A549 (cell line): ENCODE measurements around the gene PRR11.

Experiments used
- CTCF ChIP-seq: fragments of >200 bp; sonication (Bioruptor Twin); formaldehyde crosslinking; IDR thresholded peaks from 3 replicates; pipeline ENCODE4 v1.5.1; 2016
- EP300 ChIP-seq, 2 experiments: fragments of >200 bp; sonication (Bioruptor Twin); formaldehyde crosslinking; IDR thresholded peaks; 2 replicates in 1 of 2; 3 replicates in 1 of 2; pipeline ENCODE4 v1.6.1; 2016 to 2017
- SMC3 ChIP-seq: fragments of >200 bp; sonication (Bioruptor Twin); formaldehyde crosslinking; IDR thresholded peaks from 3 replicates; pipeline ENCODE4 v1.6.1; 2018; ENCODE audit warnings: inconsistent platforms

- no peak for TF ChIP-seq EP300 (IDR thresholded peaks at IDR 0.05)
- no peak for TF ChIP-seq CTCF
- TF ChIP-seq SMC3: no peak
Measured at GRCh38 chr17:59223813-59224212, 68.3 kb downstream of the PRR11 start.
